GM19397 (cell line): Measurements from ENCODE around the gene LCMT2.

Experiments
- ATAC-seq: cut with Tn5 transposase; IDR thresholded peaks from one replicate; pipeline ENCODE4 v1.9.1; 2021; ENCODE audit warnings: mild to moderate bottlenecking, moderate library complexity; ENCODE audit not compliant: unreplicated experiment

LCMT2 gene

GRCh38 chr15:43329960-43330779 lies at the start of gene LCMT2:
Gene LCMT2, minus strand, starts transcription at chr15:43330573. Its CDS starts 84 bp downstream, at chr15:43330489.
- ATAC-seq, result peak; percentile 84

DNA sequence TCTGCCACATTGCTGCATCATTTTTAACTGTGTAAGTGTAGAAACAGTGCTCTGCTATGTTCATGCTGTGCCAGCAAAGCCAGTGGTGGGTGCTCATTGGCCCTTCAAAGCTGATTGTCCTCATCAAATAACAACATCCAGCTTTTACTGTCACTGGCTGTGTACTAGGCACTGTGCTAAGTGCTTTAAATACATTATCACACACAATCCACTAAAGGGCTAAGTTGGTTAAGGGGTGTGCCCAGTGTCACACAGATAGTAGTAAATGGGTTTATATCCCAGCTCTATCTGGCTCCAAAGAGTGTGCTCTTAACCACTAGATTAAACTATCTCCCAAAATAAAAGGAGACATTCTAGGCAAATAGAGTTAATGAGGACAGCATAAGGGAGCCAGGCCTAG lies 48.2 kb upstream of the LCMT2 start:
- no peak for ATAC-seq

DNA sequence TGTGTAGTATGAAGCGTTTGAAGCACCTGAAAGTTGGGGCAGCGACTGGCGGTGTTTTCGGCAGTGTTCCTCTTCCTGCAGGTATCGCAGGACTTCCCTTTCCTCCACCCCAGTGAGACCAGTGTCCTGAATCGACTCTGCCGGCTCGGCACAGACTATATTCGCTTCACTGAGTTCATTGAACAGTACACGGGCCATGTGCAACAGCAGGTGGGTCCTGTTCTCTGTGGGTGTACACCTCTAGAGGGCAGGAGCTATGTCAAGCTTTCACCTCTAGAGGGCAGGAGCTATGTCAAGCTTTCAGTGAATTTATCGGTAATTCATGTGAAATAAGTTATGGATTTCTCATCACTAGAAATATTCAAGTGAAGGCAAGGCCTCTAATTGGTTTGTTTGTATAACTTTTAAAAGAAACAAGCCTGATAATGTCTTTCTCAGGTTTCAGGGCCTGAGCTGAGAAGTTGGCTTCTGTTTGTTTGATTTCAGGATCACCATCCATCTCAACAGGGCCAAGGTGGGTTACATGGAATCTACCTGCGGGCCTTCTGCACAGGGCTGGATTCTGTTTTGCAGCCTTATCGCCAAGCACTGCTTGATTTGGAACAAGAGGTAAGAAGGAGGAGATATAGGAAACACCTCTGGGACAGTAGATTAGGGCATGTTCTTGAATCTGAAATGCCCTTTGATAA lies 45.8 kb upstream of the LCMT2 start:
- no peak for ATAC-seq

DNA sequence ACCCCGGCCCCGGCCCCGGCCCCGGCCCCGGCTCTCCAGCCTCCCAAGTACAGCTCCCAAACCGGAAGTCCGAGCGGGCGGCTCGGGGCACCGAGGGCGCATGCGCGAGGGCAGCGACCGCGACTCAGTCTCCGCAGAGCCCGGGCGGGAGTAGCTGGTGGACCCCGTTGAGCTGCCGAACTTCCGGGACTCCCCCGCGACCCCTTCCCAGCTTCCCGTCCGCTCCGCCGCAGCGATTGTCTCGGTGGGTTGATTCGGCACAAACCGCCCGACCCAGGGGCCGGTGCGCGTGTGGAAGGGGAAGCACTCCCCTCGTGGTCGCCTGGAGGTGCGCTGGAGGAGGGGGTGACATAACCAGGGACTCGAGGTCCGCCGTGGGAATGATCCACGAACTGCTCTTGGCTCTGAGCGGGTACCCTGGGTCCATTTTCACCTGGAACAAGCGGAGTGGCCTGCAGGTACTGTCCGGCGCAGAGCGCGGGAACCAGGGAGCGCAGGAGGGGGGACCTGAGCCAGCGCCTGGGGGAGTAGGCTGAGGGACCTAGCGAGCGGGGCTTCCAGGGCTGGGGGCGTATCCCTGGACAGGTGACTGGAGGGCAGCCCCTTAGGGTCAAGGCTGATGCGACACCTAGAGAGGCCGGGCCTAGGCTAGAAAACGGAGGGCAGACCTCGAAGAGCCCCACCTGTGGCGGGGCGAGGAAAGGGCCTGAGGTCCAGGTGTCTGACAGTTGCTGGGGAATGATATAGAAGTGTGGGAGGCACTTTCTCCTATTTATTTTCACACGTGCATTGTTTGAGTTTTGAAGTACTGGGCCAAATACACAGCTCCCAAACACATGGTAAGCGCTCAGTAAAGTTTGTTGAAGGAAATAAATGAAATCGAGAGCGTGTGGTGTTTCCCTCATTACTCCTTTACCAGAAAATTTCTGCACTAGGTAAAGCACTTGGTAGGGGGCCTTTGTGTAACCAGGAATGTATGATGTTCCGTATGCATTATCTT lies 40.9 kb upstream of the LCMT2 start, which contains the start of the genes TUBGCP4 and ZSCAN29:
Gene TUBGCP4 (plus strand): TSS at position 127 of the 1,000 bp plus-strand sequence. CDS start 254 bp downstream, at position 381.
Gene ZSCAN29 (minus strand): TSS at position 69 of the 1,000 bp plus-strand sequence. CDS start 1,130 bp downstream, outside the sequence.
- ATAC-seq, result peak; percentile 80

- peak; percentile 42 for ATAC-seq
These were observed 40.1 kb upstream of the LCMT2 start for GRCh38 chr15:43370310-43370974.

- ATAC-seq, result no peak
These were observed 31.0 kb upstream of the LCMT2 start for GRCh38 chr15:43361313-43361903.

GRCh38 chr15:43360821-43361220 lies 30.4 kb upstream of the LCMT2 start:
- ATAC-seq, result no peak

DNA sequence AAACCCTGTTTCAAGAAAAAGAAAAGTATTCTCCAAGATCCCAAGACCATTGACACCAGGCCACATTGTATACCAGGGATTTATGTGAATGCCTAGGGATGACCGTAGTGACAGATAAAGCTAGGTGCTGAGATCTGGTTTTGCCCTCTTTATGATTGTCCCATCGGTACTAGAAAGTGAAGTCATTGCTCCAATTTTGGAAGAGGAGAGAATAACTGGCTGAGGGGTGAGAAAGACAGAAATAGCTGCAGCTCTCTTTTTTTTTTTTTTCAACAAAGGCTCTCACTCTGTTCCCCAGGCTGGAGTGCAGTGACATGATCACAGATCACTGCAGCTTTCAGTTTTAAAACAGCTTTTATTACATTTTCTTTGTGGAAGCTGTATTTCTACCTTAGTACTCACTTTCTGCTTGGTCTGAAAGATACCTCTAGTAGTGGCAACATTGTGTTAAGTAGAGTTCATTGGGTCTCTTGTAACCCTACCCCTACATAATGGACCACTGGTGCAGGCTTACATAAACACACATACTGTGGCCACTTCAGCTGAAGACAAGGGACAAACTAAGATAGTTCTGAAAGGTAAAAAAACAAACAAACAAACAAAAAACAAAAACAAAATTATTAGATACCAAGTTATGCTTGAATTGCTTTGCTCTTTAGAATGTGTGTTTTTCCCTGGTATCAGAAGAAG lies 22.5 kb upstream of the LCMT2 start:
- ATAC-seq, result no peak

GRCh38 chr15:43347114-43347513 lies 16.7 kb upstream of the LCMT2 start:
- no peak for ATAC-seq

- no peak for ATAC-seq
These were observed 15.9 kb upstream of the LCMT2 start for GRCh38 chr15:43346305-43346704.

DNA sequence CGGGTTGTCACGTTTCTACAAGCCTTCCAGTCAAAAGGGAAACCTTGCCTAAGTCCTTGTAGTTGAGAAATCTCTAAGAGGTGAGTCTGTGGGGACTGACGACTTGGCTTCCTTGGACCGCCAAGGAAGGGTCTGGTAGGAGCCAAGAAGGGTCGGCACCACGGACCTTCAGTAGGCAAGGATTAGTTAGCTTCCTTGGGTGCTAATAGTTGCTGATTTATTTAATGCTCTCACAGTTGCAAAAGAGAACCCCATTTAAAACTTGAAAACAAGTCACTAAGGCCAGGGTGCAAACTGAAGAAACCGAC lies 361 bp upstream of the LCMT2 start:
- peak; percentile 25 for ATAC-seq

- no peak for ATAC-seq
These were observed 985 bp downstream of the LCMT2 start for GRCh38 chr15:43329217-43329959.

- ATAC-seq, result no peak
These were observed 5.2 kb downstream of the LCMT2 start for GRCh38 chr15:43325039-43325684.

- ATAC-seq, result no peak
These were observed 11.2 kb downstream of the LCMT2 start for GRCh38 chr15:43318990-43319771.

DNA sequence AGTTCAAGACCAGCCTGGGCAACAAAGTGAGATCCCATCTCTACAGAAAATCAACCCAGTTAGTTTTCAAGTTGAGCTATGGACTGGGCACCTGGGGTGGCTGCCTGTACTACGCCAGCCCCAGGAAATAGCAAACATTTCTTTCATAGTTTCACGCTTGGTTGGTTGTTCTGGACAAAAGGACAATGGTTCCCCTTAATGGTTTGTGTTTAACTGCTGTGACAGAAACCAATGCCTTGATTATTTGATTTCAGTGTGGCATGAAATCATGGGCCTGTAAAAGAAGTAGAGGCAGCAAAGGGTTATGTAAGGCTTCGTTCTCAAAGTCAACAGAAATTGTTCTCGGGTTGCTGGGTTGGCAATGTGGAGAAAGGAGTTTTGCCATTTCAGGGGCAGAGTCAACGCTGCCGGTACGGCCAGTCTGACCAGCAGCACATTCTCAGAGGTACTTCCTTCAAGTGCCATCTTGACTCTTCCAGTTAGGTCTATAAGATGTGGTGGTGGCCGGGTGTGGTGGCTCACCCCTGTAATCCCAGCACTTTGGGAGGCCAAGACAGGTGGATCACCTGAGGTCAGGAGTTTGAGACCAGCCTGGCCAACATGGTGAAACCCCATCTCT lies 12.7 kb downstream of the LCMT2 start:
- ATAC-seq, result no peak

- ATAC-seq, result no peak
These were observed 13.4 kb downstream of the LCMT2 start for GRCh38 chr15:43316971-43317346.
